Panc1 (cell line): ENCODE measurements around the gene CLEC16A. TPM values are rescaled to one million over a fixed set of nuclear protein-coding genes. Genes with fewer than 3 reads are reported as not detected.

ENCODE experiments used
- ATAC-seq: fragments of 200-7000 bp; cut with Tn5 transposase; 2 replicates; pipeline ENCODE4 v1.9.1; 2020; ENCODE audit warnings: mild to moderate bottlenecking, moderate library complexity
- BruUV-seq: library from RNA; stranded (reverse); fragments of 400-500 nt; replicated peaks from 2 replicates; lab custom pipeline; 2021; lab: Mats Ljungman, UMichigan
- CTCF ChIA-PET: fragments of 300-600 bp; sonication (Branson Sonifier 250); formaldehyde crosslinking; loops from one replicate; lab custom pipeline; 2022; ENCODE audit warnings: antibody characterized with exemption; lab: Charles Lee
- POLR2A ChIA-PET: fragments of 300-600 bp; sonication (Branson Sonifier 250); formaldehyde crosslinking; loops from one replicate; lab custom pipeline; 2022; ENCODE audit warnings: antibody characterized with exemption; lab: Charles Lee
- DNase-seq: peaks from one replicate; pipeline ENCODE4 v3.0.0-alpha.2; 2010; ENCODE audit warnings: low read depth, low spot score
- H3K27ac ChIP-seq: 2 replicates; pipeline ENCODE4 v1.5.1; 2011; ENCODE audit warnings: mild to moderate bottlenecking, low read length, inconsistent platforms
- H3K27me3 ChIP-seq: fragments of 200-500 bp; sonication (Bioruptor generic); 2 replicates; pipeline ENCODE4 v1.6.0; 2014; ENCODE audit warnings: low read length, inconsistent platforms; ENCODE audit not compliant: control insufficient read depth, insufficient read depth
- H3K36me3 ChIP-seq: fragments of 200-500 bp; sonication (Bioruptor generic); 2 replicates; pipeline ENCODE4 v1.5.1; 2014; ENCODE audit warnings: inconsistent platforms, mild to moderate bottlenecking, low read length, moderate library complexity; ENCODE audit not compliant: control insufficient read depth, insufficient read depth
- H3K4me1 ChIP-seq: 2 replicates; pipeline ENCODE4 v1.5.1; 2011; ENCODE audit warnings: inconsistent platforms, mild to moderate bottlenecking, low read length, moderate library complexity; ENCODE audit not compliant: control insufficient read depth, insufficient read depth
- H3K4me3 ChIP-seq, 2 experiments: 2 replicates each; pipeline ENCODE4 v1.5.1; 2011 to 2012; ENCODE audit warnings: low read depth in 2 of 2, low read length in 2 of 2, mild to moderate bottlenecking in 2 of 2, inconsistent platforms in 1 of 2, moderate library complexity in 1 of 2
- H3K9me3 ChIP-seq: fragments of 200-500 bp; sonication (Bioruptor generic); 2 replicates; pipeline ENCODE4 v1.5.1; 2014; ENCODE audit warnings: low read depth, mild to moderate bottlenecking, inconsistent platforms, low read length, moderate library complexity; ENCODE audit not compliant: control insufficient read depth, insufficient read depth
- CTCF ChIP-seq: fragments of 450-650 bp; IDR thresholded peaks from 2 replicates; pipeline ENCODE4 v1.5.1; 2017; ENCODE audit warnings: mild to moderate bottlenecking
- POLR2AphosphoS5 ChIP-seq: IDR thresholded peaks from 2 replicates; pipeline ENCODE4 v1.6.1; 2012; ENCODE audit warnings: mild to moderate bottlenecking, low read depth, low read length, moderate library complexity
- REST ChIP-seq, 2 experiments: IDR thresholded peaks; 2 replicates each; pipeline ENCODE4 v1.6.1; 2011 to 2012; ENCODE audit warnings: low read depth in 2 of 2, control low read depth in 1 of 2, low read length in 1 of 2, mild to moderate bottlenecking in 1 of 2, moderate library complexity in 1 of 2; ENCODE audit not compliant: insufficient read depth in 1 of 2
- SIN3A ChIP-seq: IDR thresholded peaks from 2 replicates; pipeline ENCODE4 v1.6.1; 2012; ENCODE audit warnings: low read depth, mild to moderate bottlenecking, low read length, moderate library complexity, borderline replicate concordance; ENCODE audit not compliant: insufficient read depth
- TCF7L2 ChIP-seq: IDR thresholded peaks from 2 replicates; pipeline ENCODE4 v1.6.1; 2011; ENCODE audit warnings: mild to moderate bottlenecking, low read depth, low read length, inconsistent platforms
- in situ Hi-C: cut with HindIII; loops from 2 replicates; pipeline ENCODE4 v1.10.0; 2016; ENCODE audit warnings: low sequenced_read_pairs, low pct_unique_long_range_greater_than_20kb
- intact Hi-C: fragments of 100-400 bp; cut with micrococcal nuclease; formaldehyde crosslinking; loops from one replicate; pipeline ENCODE4 v1.10.0; 2022; ENCODE audit not compliant: unreplicated experiment
- total RNA-seq: library from RNA; stranded (reverse); gene quantifications from one replicate; pipeline ENCODE4 v1.2.1, GENCODE V29; 2021; ENCODE audit not compliant: unreplicated experiment

CLEC16A gene
- total RNA-seq, 1 experiment from 2014 or later = 21.0 TPM

- BruUV-seq = no TSS peak
- H3K4me1 ChIP-seq = no peaks in the 10 kb centered on the region
- no peak for DNase-seq
- TF ChIP-seq REST (IDR thresholded peaks at IDR 0.05; ENCODE audit: insufficient read depth in 1 of 2, low read depth in 2 of 2, low read length in 1 of 2) (no peak), CTCF (no peak), SIN3A (no peak)
- H3K27me3 ChIP-seq = no peaks in the 10 kb centered on the region
- H3K36me3 ChIP-seq = no peaks in the 10 kb centered on the region
- no peaks in the 10 kb centered on the region for H3K9me3 ChIP-seq
- no peak overlapping the region for H3K27ac ChIP-seq
- ATAC-seq = no peak
- ChIA-PET CTCF (no interaction called here), POLR2A (no interaction called here)
- intact Hi-C loops (no loop called here), in situ Hi-C loops (no loop called here)
- no peak overlapping the region for H3K4me3 ChIP-seq
Observed at GRCh38 chr16:11117576-11118211, 173.3 kb downstream of the CLEC16A start.

- intact Hi-C loops (no loop called here), in situ Hi-C loops (no loop called here)
- no TSS peak for BruUV-seq
- POLR2A ChIA-PET = no interaction called here
- Histone ChIP-seq H3K27ac (no peak overlapping the region), H3K4me1 (no peaks in the 10 kb centered on the region), H3K9me3 (no peaks in the 10 kb centered on the region), H3K4me3 (no peak overlapping the region), H3K36me3 (no peaks in the 10 kb centered on the region), H3K27me3 (no peaks in the 10 kb centered on the region)
- DNase-seq (no peak), ATAC-seq (no peak)
- TF ChIP-seq POLR2AphosphoS5 (no peak), CTCF (no peak), REST (IDR thresholded peaks at IDR 0.05; ENCODE audit: insufficient read depth in 1 of 2, low read depth in 2 of 2, low read length in 1 of 2) (no peak), SIN3A (no peak), TCF7L2 (no peak)
- CTCF ChIA-PET = no interaction called here
Observed at GRCh38 chr16:11118479-11118878, 174.1 kb downstream of the CLEC16A start.
